GM18498 (cell line): Measurements from ENCODE around the gene KRTAP9-6.

Experiments
- ATAC-seq: cut with Tn5 transposase; IDR thresholded peaks from one replicate; pipeline ENCODE4 v1.9.1; 2021; ENCODE audit warnings: mild to moderate bottlenecking, moderate library complexity; ENCODE audit not compliant: unreplicated experiment

KRTAP9-6 gene

GRCh38 chr17:41315204-41315794 lies 50.1 kb downstream of the KRTAP9-6 start, which contains the start of gene KRTAP17-1:
KRTAP17-1 (minus strand) TSS chr17:41315710; CDS start chr17:41315650, 60 bp downstream.
- no peak for ATAC-seq
